Lung (tissue), 12 donors: Measurements from ENCODE around the gene TPMT. TPM values are rescaled to one million over a fixed set of nuclear protein-coding genes. Genes with fewer than 3 reads are reported as not detected.

Experiments used
- ATAC-seq: fragments of 200-7000 bp; cut with Tn5 transposase; one replicate; pipeline ENCODE4 v1.9.1; 2020; ENCODE audit warnings: moderate number of reproducible peaks; ENCODE audit not compliant: insufficient read depth, low FRiP score
- DNase-seq, 3 donors: peaks; one replicate each; pipeline ENCODE4 v3.0.0-alpha.2; 2013 to 2017
- H3K27ac ChIP-seq, 2 donors: one replicate each; pipeline ENCODE4 v1.5.1; 2013; ENCODE audit warnings: mild to moderate bottlenecking in 2 of 2, moderate library complexity in 2 of 2, control low read depth in 1 of 2, inconsistent platforms in 1 of 2, low read depth in 1 of 2, low read length in 1 of 2
- H3K27me3 ChIP-seq, 3 donors: one replicate each; pipeline ENCODE4 v1.5.1; 2013; ENCODE audit warnings: low read length in 2 of 3; ENCODE audit not compliant: control insufficient read depth in 3 of 3, insufficient read depth in 3 of 3
- H3K36me3 ChIP-seq, 4 donors: one replicate each; pipeline ENCODE4 v1.5.1; 2013; ENCODE audit warnings: low read length in 4 of 4, mild to moderate bottlenecking in 1 of 4, moderate library complexity in 1 of 4; ENCODE audit not compliant: control insufficient read depth in 4 of 4, insufficient read depth in 4 of 4
- H3K4me1 ChIP-seq, 5 donors: one replicate each; pipeline ENCODE4 v1.5.1; 2013; ENCODE audit warnings: low read length in 5 of 5, mild to moderate bottlenecking in 2 of 5, moderate library complexity in 1 of 5; ENCODE audit not compliant: control insufficient read depth in 5 of 5, insufficient read depth in 5 of 5
- H3K4me3 ChIP-seq: one replicate; pipeline ENCODE4 v1.5.1; 2013; ENCODE audit warnings: mild to moderate bottlenecking, control low read depth, moderate library complexity
- H3K9ac ChIP-seq, 2 donors: one replicate each; pipeline ENCODE4 v1.5.1; 2013; ENCODE audit warnings: low read length in 2 of 2, control low read depth in 1 of 2; ENCODE audit not compliant: insufficient read depth in 1 of 2
- H3K9me3 ChIP-seq, 4 donors: one replicate each; pipeline ENCODE4 v1.5.1; 2013; ENCODE audit warnings: low read length in 3 of 4, mild to moderate bottlenecking in 1 of 4, moderate library complexity in 1 of 4; ENCODE audit not compliant: control insufficient read depth in 4 of 4, insufficient read depth in 3 of 4
- CTCF ChIP-seq: IDR thresholded peaks from 2 replicates; pipeline ENCODE4 v1.5.1; 2012; ENCODE audit warnings: mild to moderate bottlenecking; ENCODE audit errors: control extremely low read depth, extremely low read depth
- WGBS, 2 donors: extraction: QIAGEN DNeasy Blood & Tissue Kit; methylation state at CpG; one replicate each; pipeline ENCODE4 v1.1.7; 2013; 5-methylcytosine and 5-hydroxymethylcytosine counted together
- polyA plus RNA-seq, 2 donors: library from polyadenylated mRNA; stranded (reverse); fragments of 200-250 nt; gene quantifications; one replicate each; pipeline ENCODE4 v1.2.1, GENCODE V29; 2013
- total RNA-seq, 2 donors: library from RNA; depleted of rRNA in 1 of 2; stranded (reverse); fragments of >200 nt in 1 of 2; gene quantifications; one replicate each; pipeline ENCODE4 v1.2.1, GENCODE V29; 2014 to 2021
- donor health status: control.
- donor health status: control.
- donor health status: Bipolar disorder and iron deficiency.
- donor health status: healthy.
- donor health status: DM: yes; HTN: yes; CAD: no.

The TPMT gene
- total and polyA plus RNA-seq, 4 donors: 9.6 to 17.6 (median 13.8) TPM

GRCh38 chr6:18147160-18147559 is 7.7 kb downstream of the TPMT start:
- peaks cover 7 to 13% (median 9%) of the 10 kb centered on the region in 4 donors for H3K36me3 ChIP-seq

GRCh38 chr6:18142591-18142861 is 12.4 kb downstream of the TPMT start:
- H3K36me3 ChIP-seq: peaks cover 8 to 27% (median 13%) of the 10 kb centered on the region in 4 donors
- ATAC-seq (no peak), DNase-seq (no peak)
- H3K4me1 ChIP-seq: no peaks in the 10 kb centered on the region
- no peak for TF ChIP-seq CTCF
- H3K27ac ChIP-seq: no peak overlapping the region
- WGBS, 2 donors: 95 to 100% methylated on average over 3 of the region's 3 CpGs
- H3K9ac ChIP-seq: no peak overlapping the region
- H3K27me3 ChIP-seq: no peaks in the 10 kb centered on the region
- no peaks in the 10 kb centered on the region for H3K9me3 ChIP-seq
- no peak overlapping the region for H3K4me3 ChIP-seq

More at GRCh38 chr6:18147160-18147559, 7.7 kb downstream of the TPMT start:
- H3K4me1 ChIP-seq: peaks cover 0 to 3% (median 0%) of the 10 kb centered on the region in 5 donors
- 89 to 95% methylated on average over 2 of the region's 2 CpGs for WGBS, 2 donors
- H3K9ac ChIP-seq: no peak overlapping the region
- DNase-seq (no peak), ATAC-seq (no peak)
- H3K9me3 ChIP-seq: no peaks in the 10 kb centered on the region
- no peaks in the 10 kb centered on the region for H3K27me3 ChIP-seq
- H3K27ac ChIP-seq: no peak overlapping the region
- H3K4me3 ChIP-seq: no peak overlapping the region
- TF ChIP-seq CTCF: no peak

DNA sequence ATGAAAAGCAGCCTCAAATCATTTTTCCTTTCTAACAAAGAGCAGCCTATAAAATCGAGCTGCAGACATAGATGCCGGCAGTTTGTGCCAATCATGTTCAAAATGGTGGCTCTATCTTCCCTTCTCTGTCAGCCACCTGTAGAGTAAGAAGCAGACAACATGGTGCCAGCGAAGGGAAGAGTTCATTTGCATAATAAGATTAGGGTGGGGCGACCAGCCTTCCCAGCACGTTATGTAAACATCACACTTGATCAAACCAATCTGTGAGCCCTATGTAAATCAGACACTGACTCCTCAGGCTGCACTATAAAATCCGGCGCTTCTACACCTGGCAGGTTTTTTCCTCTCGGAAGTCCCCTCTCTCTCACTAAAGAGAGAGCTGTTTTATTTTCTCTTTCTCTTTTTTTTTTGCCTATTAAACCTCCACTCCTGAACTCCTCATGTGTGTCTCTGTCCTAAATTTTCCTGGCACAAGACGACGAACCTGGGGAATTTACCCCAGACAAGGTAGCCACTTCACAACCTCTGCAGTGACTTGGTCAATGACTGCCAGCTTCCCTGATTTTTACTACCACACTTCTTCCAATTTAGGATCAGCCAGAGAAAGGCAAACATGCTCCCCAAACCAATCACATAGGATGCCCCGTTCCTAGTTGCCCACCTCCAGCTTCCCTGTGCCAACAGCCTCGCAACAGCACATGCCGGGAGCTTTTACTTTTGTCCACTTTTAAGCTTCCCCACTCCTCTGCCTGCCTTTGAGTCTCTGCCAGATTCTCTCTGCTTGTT is 12.9 kb downstream of the TPMT start:
- Histone ChIP-seq H3K4me3 (no peak overlapping the region), H3K4me1 (no peaks in the 10 kb centered on the region), H3K36me3 (peaks cover 8 to 27% (median 13%) of the 10 kb centered on the region in 4 donors), H3K27ac (no peak overlapping the region), H3K27me3 (no peaks in the 10 kb centered on the region), H3K9ac (no peak overlapping the region), H3K9me3 (no peaks in the 10 kb centered on the region)
- no peak for ATAC-seq
- no peak for TF ChIP-seq CTCF
- no peak for DNase-seq
- WGBS, 2 donors: 79 to 90% methylated on average over 13 of the region's 13 CpGs
